ENCODE results near the gene MOSMO.

MOSMO gene

DNA sequence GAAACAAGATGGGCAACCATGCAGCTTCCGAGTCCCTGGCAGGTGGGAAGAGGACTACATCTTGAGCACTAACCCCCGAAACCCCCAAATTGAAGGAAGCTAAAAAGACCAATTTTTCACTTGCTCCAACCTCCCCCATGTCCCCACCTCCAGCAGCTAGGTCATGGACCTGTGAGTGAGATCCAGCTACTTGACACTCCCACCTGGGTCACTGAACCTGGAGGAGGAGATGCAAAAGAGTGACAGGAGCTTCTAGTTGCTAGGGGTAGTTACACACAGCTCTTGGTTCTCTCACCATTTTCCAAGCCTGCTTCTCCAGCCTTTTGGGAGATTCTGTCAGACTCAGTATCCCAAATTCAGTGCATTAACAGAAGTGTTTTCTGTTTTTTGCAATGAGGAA lies 18.2 kb upstream of the MOSMO start:
- TF ChIP-seq, protein P1, sequence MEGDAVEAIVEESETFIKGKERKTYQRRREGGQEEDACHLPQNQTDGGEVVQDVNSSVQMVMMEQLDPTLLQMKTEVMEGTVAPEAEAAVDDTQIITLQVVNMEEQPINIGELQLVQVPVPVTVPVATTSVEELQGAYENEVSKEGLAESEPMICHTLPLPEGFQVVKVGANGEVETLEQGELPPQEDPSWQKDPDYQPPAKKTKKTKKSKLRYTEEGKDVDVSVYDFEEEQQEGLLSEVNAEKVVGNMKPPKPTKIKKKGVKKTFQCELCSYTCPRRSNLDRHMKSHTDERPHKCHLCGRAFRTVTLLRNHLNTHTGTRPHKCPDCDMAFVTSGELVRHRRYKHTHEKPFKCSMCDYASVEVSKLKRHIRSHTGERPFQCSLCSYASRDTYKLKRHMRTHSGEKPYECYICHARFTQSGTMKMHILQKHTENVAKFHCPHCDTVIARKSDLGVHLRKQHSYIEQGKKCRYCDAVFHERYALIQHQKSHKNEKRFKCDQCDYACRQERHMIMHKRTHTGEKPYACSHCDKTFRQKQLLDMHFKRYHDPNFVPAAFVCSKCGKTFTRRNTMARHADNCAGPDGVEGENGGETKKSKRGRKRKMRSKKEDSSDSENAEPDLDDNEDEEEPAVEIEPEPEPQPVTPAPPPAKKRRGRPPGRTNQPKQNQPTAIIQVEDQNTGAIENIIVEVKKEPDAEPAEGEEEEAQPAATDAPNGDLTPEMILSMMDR (IDR thresholded peaks at IDR 0.05; ENCODE audit: borderline replicate concordance, insufficient read depth, low read depth, low read length) = no peak

DNA sequence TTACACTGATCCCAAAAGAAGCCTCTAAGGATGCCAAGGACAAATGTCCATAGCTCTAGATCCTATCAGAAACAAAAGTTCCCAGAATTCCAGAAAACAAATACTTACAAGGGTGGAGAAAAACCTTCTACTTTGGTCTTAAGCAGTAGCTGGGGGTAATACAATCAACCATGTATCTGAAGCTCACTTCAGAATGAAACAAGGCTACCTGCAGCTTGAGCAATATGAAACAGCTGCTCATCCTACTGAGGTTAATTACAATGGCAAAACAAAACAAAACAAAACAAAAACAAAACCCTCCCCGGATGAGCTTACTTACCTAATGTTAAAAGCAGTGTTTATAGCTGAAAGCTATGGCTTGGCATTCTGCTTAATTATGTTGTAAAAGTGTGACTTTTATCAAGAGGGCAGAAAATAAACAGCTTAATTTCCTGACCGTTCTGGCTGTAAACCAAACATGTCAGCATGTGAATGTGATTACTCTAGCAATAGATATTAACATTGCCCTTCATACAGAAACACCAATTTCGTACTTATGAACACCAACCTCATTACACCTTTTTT lies 17.4 kb upstream of the MOSMO start:
- H3K4me3 ChIP-seq (ENCODE audit: low read depth, low read length) = no peak overlapping the region
- TF ChIP-seq, protein P1 (IDR thresholded peaks at IDR 0.05; ENCODE audit: borderline replicate concordance, insufficient read depth, low read depth, low read length) = no peak

More for the DNA sequence above, 18.2 kb upstream of the MOSMO start:
- H3K4me3 ChIP-seq (ENCODE audit: low read depth, low read length) = no peak overlapping the region

DNA sequence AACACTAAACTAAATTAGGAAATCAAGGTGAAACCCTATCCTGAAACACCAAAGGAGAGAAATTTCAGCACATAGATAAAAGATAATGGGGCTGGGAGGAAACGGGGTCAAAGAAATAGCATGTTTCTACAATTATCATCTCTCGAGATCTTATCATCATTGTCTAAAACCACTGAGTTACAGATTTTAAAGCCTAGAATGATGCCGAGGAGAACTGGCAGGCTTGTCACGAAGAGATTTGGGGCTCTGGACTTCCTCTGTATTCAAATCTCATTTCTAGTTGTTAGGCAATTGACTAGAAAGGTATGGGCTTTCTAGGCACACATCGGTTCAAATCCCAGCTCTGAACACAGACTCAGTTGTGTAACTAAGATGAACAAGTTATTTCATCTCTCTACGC lies 16.3 kb upstream of the MOSMO start:
- TF ChIP-seq, protein P1 (IDR thresholded peaks at IDR 0.05; ENCODE audit: borderline replicate concordance, insufficient read depth, low read depth, low read length) = no peak
- H3K4me3 ChIP-seq (ENCODE audit: low read depth, low read length) = no peak overlapping the region

DNA sequence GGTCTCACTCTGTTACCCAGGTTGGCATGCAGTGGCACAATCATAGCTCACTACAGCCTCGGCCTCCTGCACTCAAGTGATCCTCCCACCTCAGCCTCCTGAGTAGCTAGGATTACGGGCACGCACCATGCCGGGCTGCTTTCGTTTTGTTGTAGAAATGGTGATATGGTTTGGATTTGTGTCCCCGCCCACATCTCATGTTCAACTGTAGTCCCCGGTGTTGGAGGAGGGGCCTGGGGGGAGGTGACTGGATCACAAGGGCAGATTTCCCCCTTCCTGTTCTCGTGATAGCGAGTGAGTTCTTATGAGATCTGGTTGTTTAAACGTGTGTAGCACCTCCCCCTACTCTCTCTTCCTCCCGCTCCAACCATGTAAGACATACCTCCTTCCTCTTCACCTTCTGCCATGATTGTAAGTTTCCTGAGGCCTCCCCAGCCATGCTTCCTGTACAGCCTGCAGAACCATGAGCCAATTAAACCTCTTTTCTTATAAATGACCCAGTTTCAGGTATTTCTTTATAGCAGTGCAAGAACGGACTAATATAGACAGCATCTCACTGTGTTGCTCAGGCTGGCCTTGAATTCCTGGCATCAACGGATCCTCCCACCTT lies 12.9 kb upstream of the MOSMO start:
- TF ChIP-seq, protein P1 (IDR thresholded peaks at IDR 0.05; ENCODE audit: borderline replicate concordance, insufficient read depth, low read depth, low read length) = no peak
- H3K4me3 ChIP-seq (ENCODE audit: low read depth, low read length) = no peak overlapping the region

DNA sequence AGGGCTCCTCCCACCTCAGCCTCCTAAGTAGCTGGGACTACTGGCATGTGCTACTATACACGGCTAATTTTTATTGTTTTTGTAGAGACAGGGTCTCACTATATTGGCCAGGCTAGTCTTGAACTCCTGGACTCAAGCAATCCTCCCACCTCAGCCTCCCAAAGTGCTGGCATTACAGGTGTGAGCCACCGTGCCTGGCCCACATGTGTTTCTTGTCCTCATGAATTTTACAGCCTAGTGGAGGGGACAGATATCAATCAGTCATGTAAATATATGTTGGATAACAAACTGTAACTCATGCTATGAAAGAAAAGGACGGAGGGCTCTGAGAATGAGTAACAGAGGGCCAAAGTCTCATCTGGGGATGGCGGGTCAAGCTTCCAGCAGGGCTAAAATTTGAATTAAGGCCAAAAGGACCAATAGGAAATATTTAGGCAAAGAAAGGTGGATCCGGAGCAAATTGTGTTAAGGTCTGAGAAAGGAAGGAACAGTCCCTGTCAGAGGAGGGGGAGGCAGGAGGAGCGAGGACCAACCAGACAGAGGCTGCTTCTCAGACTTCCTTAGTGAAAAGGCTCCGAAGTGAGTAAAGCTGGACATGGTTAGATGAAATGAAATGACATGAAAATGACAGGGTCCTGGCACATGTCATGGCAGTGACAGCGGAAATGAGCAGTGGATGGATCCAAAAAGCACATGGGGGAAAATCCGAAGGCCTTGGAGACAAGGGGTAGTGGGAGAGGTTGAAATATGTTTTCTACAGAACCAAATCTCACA lies 10.8 kb upstream of the MOSMO start:
- no peak overlapping the region for H3K4me3 ChIP-seq (ENCODE audit: low read depth, low read length)
- TF ChIP-seq, protein P1 (IDR thresholded peaks at IDR 0.05; ENCODE audit: borderline replicate concordance, insufficient read depth, low read depth, low read length) = no peak

DNA sequence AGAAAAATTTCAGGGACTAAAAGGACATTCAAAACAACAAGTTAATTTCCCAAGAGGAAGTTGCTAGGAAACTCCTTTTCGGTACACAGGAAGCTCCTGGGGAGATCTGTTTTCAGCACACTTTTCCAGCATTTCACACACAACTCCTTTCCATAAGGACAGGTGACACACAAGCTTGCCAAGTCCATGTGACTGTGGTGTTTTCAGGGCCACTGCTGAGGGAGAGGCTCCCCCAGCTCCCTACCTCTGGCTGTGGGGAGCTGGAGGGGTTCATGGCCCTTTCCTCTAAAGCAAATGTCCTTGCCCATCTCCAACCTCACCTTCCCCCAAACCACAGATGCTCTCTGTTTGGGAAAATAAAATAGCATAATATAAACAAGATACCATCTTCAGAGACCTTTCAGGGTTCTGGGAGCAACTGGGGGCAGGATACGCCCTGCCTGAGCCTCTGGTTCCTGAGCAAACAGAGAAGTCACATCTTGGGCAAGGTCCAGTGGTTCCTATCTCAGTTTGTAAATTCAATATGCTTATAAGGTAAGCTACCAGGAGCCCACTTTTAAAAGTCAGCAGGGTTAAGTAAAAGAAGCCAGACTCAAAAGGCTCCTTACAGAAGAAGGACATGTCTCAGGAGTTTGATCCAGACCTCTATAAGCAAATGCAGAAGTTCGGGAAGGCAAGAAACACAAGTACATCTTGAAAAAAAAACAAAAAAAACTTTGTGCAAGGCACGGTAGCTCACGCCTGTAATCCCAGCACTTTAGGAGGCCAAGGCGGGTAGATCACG lies 10.0 kb upstream of the MOSMO start:
- no peak overlapping the region for H3K4me3 ChIP-seq (ENCODE audit: low read depth, low read length)
- TF ChIP-seq, protein P1 (IDR thresholded peaks at IDR 0.05; ENCODE audit: borderline replicate concordance, insufficient read depth, low read depth, low read length) = no peak

All from GM12875 (cell line).